K562 (cell line): ENCODE data around the gene SP4. TPM values are rescaled to one million over a fixed set of nuclear protein-coding genes. Genes with fewer than 3 reads are reported as not detected.
A peak's percentile ranks its signal among the peaks of the same experiment; 100 is the strongest.

ENCODE experiments used
- FOXA3 ChIP-seq, 2 experiments: fragments of 450-650 bp in 1 of 2; sonication (generic) in 1 of 2; formaldehyde crosslinking; IDR thresholded peaks in 1 of 2; conservative IDR thresholded peaks in 1 of 2; 2 replicates each; pipeline versions ENCODE4 v1.4.0 to v1.8.0; 2020 to 2022; ENCODE audit warnings: mild to moderate bottlenecking in 2 of 2, missing genetic modification reagents in 1 of 2
- HMGN3 ChIP-seq: IDR thresholded peaks from 2 replicates; pipeline ENCODE4 v1.6.1; 2011; ENCODE audit warnings: borderline replicate concordance, low read depth, mild to moderate bottlenecking, mixed read lengths, low read length; ENCODE audit not compliant: insufficient read length; ENCODE audit errors: extremely low read depth
- HNRNPK ChIP-seq: fragments of 200-400 bp; formaldehyde crosslinking; IDR thresholded peaks from one replicate; pipeline ENCODE4 v1.6.1; 2018; ENCODE audit warnings: mild to moderate bottlenecking, low read depth, low read length; ENCODE audit not compliant: poor library complexity, severe bottlenecking
- JUND ChIP-seq, 2 experiments: IDR thresholded peaks; 2 replicates in 1 of 2; 3 replicates in 1 of 2; pipeline ENCODE4 v1.6.1; 2011; ENCODE audit warnings: borderline replicate concordance in 2 of 2, low read depth in 2 of 2, low read length in 2 of 2, improper control_type of control experiment in 1 of 2, missing biosample characterization in 1 of 2, missing genetic modification characterization in 1 of 2, missing genetic modification reagents in 1 of 2
- LEF1 ChIP-seq: fragments of 450-650 bp; IDR thresholded peaks from 2 replicates; pipeline ENCODE4 v1.6.1; 2016; ENCODE audit warnings: mild to moderate bottlenecking
- MEF2D ChIP-seq: conservative IDR thresholded peaks from 2 replicates; pipeline ENCODE4 v1.6.1; 2016; ENCODE audit warnings: low read depth, missing genetic modification characterization, missing compliant biosample characterization
- SAP30 ChIP-seq: fragments of 200-600 bp; sonication (generic); IDR thresholded peaks from 2 replicates; pipeline ENCODE4 v1.6.1; 2012; ENCODE audit warnings: borderline replicate concordance, low read depth, mild to moderate bottlenecking, moderate library complexity, low read length, control low read depth, inconsistent platforms; ENCODE audit not compliant: insufficient read depth, poor library complexity, severe bottlenecking
- TBP ChIP-seq: optimal IDR thresholded peaks from 2 replicates; pipeline ENCODE3; 2011; ENCODE audit warnings: low read depth, low read length, improper control_type of control experiment
- ZNF23 ChIP-seq: fragments of 250-450 bp; sonication (Bioruptor Pico); IDR thresholded peaks from 2 replicates; pipeline ENCODE4 v1.4.0; 2020; ENCODE audit warnings: mild to moderate bottlenecking
- ZNF263 ChIP-seq: sonication (generic); formaldehyde crosslinking; IDR thresholded peaks from 2 replicates; pipeline ENCODE4 v1.8.0; 2022; ENCODE audit warnings: mild to moderate bottlenecking, missing genetic modification reagents, borderline replicate concordance
- ZNF668 ChIP-seq: fragments of 250-450 bp; sonication (Bioruptor Pico); IDR thresholded peaks from 2 replicates; pipeline ENCODE4 v1.8.0; 2022; ENCODE audit warnings: mild to moderate bottlenecking, inconsistent platforms
- ZNF699 ChIP-seq: fragments of 250-450 bp; sonication (Bioruptor Pico); IDR thresholded peaks from 2 replicates; pipeline ENCODE4 v1.8.0; 2021; ENCODE audit warnings: mild to moderate bottlenecking, moderate library complexity; ENCODE audit not compliant: insufficient replicate concordance
- polyA plus RNA-seq, 8 experiments: library from polyadenylated mRNA; depleted of rRNA in 4 of 8; stranded (reverse) in 5 of 8; unstranded in 3 of 8; fragments of >200 nt; fragmentation: Nextera tagmentation in 2 of 8; fragmentation: Illumina TruSeq in 1 of 8; extraction: Ambion mirVana in 2 of 8; extraction: Trizol in 1 of 8; gene quantifications; 2 replicates each; pipeline versions ENCODE4 v1.2.1 to v1.2.3, GENCODE V29; 2011 to 2014; ENCODE audit warnings: inconsistent platforms in 1 of 8, missing spikeins in 1 of 8
- total RNA-seq, 7 experiments: library from RNA; depleted of rRNA in 6 of 7; stranded (reverse); fragments of >200 nt in 6 of 7; fragmentation: Illumina TruSeq in 2 of 7; extraction: Trizol in 2 of 7; gene quantifications; 2 replicates each; pipeline versions ENCODE4 v1.2.1 to v1.2.3, GENCODE V29; 2011 to 2021; ENCODE audit warnings: low replicate concordance in 1 of 7
- TF ChIP-seq, protein P1 (sequence below): fragments of 200-800 bp; sonication (Bioruptor generic); IDR thresholded peaks from 2 replicates; pipeline ENCODE4 v1.6.1; 2017; ENCODE audit warnings: missing genetic modification characterization, missing compliant biosample characterization
- TF ChIP-seq, protein P2 (sequence below): sonication (generic); formaldehyde crosslinking; IDR thresholded peaks from 2 replicates; pipeline ENCODE4 v1.8.0; 2022; ENCODE audit warnings: mild to moderate bottlenecking, missing genetic modification reagents
- TF ChIP-seq, protein P3 (sequence below): fragments of 450-650 bp; conservative IDR thresholded peaks from 2 replicates; pipeline ENCODE4 v1.6.1; 2016; ENCODE audit warnings: missing genetic modification characterization, low read depth, mild to moderate bottlenecking, missing compliant biosample characterization, moderate library complexity

Gene SP4
- total and polyA plus RNA-seq, 9 of the 15 experiments (the other 6 are each of a cell fraction or from before 2014, with no cell fraction given): 2.4 to 9.4 (median 4.5) TPM

DNA sequence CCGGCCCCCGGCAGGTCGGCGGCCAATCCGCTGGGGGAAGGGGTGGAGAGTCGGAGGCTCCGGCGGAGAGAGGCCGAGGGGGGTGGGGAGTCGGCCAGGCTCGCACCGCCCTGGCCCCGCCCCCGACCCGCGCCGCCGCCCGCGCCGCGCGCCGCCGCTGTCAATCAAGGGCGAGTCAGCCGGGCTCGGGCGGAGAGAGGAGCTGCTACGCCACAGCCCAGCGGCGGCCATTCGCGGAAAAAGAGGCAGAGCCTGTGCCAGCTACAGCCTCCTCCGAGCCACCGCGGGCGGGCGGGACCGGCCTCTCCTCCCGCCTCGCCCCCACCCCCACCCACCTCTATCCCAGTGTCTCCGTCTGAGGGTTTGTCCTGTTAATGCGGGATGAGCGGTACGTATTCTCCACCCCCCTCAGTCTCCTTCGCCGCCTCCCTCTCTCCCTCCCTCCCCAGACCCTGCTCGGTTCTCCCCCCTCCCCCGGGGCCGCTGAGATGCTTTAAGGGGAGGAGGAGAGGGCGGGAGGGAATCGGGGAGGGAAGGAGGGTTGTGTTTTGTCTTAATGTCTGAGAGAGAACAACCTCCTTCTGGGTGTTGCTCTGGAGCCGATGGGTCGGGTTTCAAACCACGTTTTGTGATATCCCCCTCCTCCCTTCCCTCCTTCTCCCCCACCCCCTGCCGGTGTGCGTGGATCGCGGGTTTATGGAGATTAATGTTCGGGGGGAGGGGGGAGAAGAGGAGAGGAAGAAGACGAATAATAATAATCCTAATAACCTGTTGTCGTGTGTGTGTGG is at the start of gene SP4 (continued):
- TF ChIP-seq ZNF699 (no peak), HMGN3 (peak; percentile 46), ZNF23 (CRISPR knock-in tag) (no peak), JUND (IDR thresholded peaks at IDR 0.05; ENCODE audit: borderline replicate concordance, low read depth, low read length) (no peak), JUND (tag; IDR thresholded peaks at IDR 0.05; ENCODE audit: borderline replicate concordance, low read depth, low read length) (no peak), MEF2D (tag) (no peak), ZNF668 (CRISPR knock-in tag) (no peak), ZNF263 (0 out of 2 replicates have a peak, but pooled peaks have one; percentile 42), LEF1 (peak; percentile 48; the same call in 1 of the 2 replicates), TBP (peak; percentile 43), HNRNPK (no peak), FOXA3 (CRISPR knock-in tag; conservative IDR thresholded peaks at IDR 0.05 in 1 of 2, IDR thresholded peaks at IDR 0.05 in 1 of 2) (no peak), SAP30 (no peak)
- TF ChIP-seq, protein P1, sequence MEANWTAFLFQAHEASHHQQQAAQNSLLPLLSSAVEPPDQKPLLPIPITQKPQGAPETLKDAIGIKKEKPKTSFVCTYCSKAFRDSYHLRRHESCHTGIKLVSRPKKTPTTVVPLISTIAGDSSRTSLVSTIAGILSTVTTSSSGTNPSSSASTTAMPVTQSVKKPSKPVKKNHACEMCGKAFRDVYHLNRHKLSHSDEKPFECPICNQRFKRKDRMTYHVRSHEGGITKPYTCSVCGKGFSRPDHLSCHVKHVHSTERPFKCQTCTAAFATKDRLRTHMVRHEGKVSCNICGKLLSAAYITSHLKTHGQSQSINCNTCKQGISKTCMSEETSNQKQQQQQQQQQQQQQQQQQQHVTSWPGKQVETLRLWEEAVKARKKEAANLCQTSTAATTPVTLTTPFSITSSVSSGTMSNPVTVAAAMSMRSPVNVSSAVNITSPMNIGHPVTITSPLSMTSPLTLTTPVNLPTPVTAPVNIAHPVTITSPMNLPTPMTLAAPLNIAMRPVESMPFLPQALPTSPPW (CRISPR knock-in tag): peak; percentile 96
- TF ChIP-seq, protein P2, sequence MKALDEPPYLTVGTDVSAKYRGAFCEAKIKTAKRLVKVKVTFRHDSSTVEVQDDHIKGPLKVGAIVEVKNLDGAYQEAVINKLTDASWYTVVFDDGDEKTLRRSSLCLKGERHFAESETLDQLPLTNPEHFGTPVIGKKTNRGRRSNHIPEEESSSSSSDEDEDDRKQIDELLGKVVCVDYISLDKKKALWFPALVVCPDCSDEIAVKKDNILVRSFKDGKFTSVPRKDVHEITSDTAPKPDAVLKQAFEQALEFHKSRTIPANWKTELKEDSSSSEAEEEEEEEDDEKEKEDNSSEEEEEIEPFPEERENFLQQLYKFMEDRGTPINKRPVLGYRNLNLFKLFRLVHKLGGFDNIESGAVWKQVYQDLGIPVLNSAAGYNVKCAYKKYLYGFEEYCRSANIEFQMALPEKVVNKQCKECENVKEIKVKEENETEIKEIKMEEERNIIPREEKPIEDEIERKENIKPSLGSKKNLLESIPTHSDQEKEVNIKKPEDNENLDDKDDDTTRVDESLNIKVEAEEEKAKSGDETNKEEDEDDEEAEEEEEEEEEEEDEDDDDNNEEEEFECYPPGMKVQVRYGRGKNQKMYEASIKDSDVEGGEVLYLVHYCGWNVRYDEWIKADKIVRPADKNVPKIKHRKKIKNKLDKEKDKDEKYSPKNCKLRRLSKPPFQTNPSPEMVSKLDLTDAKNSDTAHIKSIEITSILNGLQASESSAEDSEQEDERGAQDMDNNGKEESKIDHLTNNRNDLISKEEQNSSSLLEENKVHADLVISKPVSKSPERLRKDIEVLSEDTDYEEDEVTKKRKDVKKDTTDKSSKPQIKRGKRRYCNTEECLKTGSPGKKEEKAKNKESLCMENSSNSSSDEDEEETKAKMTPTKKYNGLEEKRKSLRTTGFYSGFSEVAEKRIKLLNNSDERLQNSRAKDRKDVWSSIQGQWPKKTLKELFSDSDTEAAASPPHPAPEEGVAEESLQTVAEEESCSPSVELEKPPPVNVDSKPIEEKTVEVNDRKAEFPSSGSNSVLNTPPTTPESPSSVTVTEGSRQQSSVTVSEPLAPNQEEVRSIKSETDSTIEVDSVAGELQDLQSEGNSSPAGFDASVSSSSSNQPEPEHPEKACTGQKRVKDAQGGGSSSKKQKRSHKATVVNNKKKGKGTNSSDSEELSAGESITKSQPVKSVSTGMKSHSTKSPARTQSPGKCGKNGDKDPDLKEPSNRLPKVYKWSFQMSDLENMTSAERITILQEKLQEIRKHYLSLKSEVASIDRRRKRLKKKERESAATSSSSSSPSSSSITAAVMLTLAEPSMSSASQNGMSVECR (CRISPR knock-in tag): no peak
- TF ChIP-seq, protein P3, sequence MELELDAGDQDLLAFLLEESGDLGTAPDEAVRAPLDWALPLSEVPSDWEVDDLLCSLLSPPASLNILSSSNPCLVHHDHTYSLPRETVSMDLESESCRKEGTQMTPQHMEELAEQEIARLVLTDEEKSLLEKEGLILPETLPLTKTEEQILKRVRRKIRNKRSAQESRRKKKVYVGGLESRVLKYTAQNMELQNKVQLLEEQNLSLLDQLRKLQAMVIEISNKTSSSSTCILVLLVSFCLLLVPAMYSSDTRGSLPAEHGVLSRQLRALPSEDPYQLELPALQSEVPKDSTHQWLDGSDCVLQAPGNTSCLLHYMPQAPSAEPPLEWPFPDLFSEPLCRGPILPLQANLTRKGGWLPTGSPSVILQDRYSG (tag): no peak
